C4-2B (cell line): ENCODE measurements around the gene PPP1R7.

Experiments used
- ZFX ChIP-seq: fragments of 450-650 bp; IDR thresholded peaks from 2 replicates; pipeline ENCODE4 v1.6.1; 2017
- TF ChIP-seq, protein P1 (sequence below): fragments of 450-650 bp; conservative IDR thresholded peaks from 2 replicates; pipeline ENCODE4 v1.5.1; 2017; ENCODE audit warnings: mild to moderate bottlenecking

DNA sequence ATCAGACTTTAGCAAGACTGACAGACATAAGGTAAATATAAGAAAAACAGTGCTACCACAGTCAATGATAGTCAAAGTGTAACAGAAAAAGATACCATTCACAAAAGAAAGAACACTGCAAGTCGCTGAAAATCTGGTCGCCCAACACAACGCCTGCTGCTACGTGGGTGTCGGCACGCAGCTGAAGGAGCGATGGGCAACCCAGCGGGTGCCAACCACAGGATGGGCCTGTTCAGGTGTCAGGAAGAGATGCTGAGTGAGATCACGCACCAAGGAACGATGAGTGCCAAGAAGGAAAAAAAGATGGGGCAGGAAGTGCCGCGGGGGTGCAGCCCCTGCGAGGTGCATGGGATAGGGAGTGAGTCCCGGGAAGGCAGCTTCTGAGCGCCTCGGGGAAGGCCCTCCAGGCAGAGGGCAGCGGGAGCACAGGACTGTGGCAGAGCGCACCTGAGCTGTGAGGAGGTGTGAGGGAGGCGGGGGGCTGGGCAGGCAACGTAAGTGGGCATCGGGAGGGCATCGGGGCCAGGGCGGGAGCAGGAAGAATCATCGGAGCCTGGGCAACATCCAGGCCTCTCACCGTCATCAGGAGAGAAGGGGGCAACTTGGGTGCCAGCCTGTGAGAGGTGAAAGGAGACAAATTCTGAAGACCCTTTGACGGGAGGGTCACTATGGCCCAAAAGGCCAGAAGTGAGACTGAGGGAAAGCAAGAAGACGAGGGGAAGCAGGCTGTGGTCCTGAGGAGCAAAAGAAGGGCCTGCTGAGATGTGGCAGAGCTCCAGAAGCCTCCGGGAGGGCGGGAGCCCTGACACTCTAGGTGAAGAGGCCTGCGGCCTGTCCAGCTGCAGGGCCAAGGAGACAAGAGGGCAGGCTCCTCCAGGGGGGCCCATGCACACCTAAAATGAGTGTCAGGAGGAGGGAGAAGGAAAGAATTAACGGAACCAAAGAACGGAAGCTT is 33.4 kb upstream of the PPP1R7 start:
- TF ChIP-seq, protein P1, sequence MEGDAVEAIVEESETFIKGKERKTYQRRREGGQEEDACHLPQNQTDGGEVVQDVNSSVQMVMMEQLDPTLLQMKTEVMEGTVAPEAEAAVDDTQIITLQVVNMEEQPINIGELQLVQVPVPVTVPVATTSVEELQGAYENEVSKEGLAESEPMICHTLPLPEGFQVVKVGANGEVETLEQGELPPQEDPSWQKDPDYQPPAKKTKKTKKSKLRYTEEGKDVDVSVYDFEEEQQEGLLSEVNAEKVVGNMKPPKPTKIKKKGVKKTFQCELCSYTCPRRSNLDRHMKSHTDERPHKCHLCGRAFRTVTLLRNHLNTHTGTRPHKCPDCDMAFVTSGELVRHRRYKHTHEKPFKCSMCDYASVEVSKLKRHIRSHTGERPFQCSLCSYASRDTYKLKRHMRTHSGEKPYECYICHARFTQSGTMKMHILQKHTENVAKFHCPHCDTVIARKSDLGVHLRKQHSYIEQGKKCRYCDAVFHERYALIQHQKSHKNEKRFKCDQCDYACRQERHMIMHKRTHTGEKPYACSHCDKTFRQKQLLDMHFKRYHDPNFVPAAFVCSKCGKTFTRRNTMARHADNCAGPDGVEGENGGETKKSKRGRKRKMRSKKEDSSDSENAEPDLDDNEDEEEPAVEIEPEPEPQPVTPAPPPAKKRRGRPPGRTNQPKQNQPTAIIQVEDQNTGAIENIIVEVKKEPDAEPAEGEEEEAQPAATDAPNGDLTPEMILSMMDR, result no peak
- TF ChIP-seq ZFX, result no peak
